Stimulated activated CD8-positive, alpha-beta memory T cell treated with anti-CD3 and anti-CD28 coated beads, Interleukin-4, amount 100 ng/mL, for 4 hours (primary cell): ENCODE data around the gene SMPD1.
A peak's percentile ranks its signal among the peaks of the same experiment; 100 is the strongest.
"Not testable (repeated sequence)": the region's sequence is repeated elsewhere in the genome, so short reads cannot be mapped to it uniquely, and the experiment has no call there.

Experiments
- DNase-seq, 2 donors: peaks; one replicate each; pipeline ENCODE4 v3.0.0-alpha.2; 2020; ENCODE audit warnings: low read depth in 2 of 2, low spot score in 1 of 2

Gene SMPD1

DNA sequence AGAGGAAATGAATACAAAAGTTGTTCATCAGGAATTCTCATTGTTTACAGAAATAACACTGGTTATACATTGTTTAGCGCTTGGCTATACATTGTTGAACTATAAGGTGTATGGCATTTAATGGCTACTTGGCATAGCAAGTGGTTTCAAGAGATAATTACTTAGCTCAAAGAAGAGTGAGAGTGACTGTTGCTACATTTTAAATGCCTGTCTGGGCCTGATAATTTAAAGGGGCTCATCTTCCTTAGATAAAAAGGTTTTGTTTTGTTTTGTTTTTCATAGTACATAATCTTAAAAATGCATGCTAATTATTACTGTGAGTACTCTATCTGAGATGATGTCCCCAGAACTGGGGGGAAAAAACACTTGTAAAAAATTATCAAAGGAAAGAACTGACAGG lies 1.5 kb upstream of the SMPD1 start:
- no peak for DNase-seq

DNA sequence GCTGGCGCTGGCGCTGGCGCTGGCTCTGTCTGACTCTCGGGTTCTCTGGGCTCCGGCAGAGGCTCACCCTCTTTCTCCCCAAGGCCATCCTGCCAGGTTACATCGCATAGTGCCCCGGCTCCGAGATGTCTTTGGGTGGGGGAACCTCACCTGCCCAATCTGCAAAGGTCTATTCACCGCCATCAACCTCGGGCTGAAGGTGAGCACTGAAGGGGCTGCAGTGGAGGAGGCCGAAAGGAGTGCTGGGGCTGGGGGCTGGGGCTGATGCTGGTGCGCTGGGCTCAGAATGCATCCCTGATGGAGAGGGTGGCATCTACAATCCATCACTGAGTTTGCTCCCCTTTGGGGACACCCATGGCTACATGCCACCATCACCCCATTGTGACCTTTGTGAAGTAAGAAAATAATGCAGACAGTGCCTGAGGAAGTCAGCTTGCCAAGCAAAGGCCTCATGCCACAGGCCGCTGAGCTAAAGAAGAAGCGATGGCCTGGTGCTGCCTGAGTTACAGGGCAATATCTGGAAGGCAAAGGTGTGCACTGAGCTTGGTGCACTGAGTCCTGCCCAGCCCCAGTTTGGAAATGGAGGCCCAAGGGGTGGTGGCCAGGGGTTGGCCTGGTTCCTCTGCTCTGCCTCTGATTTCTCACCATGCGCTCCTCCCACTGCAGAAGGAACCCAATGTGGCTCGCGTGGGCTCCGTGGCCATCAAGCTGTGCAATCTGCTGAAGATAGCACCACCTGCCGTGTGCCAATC lies 620 bp downstream of the SMPD1 start:
- DNase-seq, result no peak

DNA sequence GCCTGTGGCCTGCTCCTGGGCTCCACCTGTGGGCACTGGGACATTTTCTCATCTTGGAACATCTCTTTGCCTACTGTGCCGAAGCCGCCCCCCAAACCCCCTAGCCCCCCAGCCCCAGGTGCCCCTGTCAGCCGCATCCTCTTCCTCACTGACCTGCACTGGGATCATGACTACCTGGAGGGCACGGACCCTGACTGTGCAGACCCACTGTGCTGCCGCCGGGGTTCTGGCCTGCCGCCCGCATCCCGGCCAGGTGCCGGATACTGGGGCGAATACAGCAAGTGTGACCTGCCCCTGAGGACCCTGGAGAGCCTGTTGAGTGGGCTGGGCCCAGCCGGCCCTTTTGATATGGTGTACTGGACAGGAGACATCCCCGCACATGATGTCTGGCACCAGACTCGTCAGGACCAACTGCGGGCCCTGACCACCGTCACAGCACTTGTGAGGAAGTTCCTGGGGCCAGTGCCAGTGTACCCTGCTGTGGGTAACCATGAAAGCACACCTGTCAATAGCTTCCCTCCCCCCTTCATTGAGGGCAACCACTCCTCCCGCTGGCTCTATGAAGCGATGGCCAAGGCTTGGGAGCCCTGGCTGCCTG lies 1.4 kb downstream of the SMPD1 start:
- DNase-seq, result no peak

DNA sequence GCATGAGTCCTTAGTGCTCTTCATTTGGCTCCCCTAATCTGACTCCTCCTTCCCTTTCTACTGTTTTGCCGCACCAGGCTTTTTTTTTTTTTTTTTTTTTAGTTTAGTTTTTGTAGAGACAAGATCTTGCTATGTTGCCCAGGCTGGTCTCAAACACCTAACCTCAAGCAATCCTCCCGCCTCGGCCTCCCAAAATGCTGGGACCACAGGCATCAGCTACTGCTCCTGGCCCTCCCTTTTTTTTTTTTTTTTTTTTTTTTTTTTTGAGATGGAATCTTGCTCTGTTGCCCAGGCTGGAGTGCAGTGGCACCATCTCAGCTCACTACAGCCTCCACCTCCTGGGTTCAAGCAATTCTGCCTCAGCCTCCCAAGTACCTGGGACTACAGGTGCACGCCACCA lies 2.0 kb downstream of the SMPD1 start:
- DNase-seq, result not testable (repeated sequence)

DNA sequence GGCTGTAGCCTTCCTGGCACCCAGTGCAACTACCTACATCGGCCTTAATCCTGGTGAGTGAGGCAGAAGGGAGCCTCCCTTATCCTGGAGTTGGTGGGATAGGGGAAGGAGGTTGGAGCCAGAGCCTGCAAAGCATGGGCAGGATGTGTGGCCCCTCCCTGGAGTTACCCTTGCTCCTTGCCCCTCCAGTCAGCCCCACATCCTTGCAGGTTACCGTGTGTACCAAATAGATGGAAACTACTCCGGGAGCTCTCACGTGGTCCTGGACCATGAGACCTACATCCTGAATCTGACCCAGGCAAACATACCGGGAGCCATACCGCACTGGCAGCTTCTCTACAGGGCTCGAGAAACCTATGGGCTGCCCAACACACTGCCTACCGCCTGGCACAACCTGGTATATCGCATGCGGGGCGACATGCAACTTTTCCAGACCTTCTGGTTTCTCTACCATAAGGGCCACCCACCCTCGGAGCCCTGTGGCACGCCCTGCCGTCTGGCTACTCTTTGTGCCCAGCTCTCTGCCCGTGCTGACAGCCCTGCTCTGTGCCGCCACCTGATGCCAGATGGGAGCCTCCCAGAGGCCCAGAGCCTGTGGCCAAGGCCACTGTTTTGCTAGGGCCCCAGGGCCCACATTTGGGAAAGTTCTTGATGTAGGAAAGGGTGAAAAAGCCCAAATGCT lies 3.9 kb downstream of the SMPD1 start:
- DNase-seq, result no peak

DNA sequence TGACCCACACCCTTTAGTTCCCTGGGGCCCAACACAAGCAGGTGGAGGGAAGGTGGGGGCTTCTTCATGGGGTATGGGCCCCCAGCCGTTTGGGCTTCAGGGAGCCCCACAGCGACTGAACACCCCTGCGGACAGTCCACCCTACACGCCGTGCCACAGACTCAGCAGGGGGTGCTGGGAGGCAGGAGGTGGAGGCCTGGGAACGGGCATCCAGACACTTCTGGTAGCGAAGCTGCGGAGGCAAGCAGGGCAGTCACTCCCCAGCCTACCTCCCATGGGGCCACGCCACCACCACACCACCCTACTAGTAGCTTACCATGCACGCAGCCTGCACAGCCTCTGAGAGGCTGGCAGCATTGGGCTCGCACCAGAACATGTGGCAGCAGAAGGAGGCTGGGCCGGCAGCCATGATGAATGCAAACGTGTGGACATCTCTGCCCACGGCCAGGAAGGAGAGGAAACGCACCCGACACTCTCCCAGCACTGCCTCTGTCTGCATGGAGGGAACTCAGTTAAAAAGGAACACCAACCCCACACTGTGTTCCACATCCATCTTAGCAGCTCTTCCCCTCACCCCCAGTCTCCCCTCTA lies 5.3 kb downstream of the SMPD1 start:
- no peak for DNase-seq

DNA sequence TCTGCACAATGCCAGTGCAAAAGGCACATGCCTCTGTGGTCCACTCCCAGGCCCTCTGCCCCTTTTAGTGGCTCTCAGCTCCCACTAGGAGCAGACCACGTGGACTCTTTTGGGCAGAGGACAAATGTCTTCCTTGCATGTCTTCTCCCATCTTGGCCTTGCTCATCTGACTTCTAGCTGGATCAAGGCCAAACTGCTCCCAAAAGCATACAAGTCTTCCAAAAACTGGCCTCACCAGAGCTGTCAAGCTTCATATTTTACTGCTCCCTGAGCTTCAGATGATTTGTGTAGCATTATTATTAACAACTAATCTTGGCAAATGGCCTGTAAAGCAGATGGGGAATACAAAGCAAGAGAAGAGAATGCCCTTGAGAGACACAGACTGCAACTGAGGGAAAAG lies 6.9 kb downstream of the SMPD1 start:
- DNase-seq, result no peak

DNA sequence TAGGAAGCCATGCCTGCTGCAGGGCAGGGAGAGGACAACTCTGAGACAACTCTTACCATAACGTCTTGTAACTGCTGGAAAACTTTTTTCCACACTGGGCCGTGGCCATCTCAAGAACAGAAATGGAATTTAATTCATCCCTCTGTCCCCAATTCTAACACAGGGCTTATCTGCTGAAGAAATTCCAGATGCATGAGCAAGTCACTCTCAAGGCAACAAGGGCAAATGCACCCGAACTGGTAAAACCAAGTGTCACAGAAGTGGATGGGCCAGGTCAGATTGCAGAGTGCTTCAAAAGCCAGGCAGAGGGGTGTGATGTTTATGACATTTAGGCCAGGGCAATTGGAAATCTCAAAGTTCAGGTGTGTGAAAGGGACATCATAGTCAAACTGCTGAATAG lies 7.4 kb downstream of the SMPD1 start:
- DNase-seq, result no peak

DNA sequence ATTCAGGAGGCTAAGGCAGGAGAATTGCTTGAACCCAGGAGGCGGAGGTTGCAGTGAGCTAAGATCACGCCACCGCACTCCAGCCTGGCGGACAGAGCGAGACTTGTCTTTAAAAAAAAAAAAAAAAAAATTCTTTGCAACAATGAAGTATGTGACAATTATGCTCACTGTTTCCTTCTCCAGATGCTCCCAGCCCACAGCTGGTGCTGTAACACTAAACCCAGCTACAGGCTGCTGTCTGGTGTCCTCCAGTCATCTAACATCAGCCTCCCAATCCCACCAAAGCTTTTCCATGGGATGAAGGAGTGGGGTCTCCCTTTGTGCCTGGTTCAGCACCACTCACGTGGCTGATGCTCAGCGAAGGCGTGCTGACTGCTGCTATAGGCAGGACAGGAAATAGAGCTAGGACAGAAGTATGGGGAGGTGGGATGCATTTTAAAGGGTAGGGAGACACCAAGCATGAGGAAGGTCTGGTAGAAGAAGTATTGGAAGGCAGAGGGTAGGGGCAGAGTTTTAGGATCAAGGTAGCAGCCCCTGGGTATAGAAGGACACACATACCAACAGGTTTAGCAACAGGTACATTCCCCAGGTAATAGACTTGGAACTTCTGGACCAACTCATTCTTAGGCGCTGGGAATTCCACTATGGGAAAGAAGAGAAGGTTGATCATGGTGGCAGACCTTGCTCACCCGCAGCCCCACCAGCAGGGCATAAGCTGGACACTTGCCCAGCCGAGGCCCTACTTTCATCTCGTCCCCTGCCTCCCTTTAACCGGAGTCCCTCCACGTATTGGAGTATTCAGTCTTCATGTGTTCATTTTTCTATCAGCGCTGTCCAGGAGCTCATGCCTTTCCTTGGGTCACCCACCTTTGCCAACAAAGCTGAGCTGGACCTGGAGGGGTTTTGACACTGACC lies 10.4 kb downstream of the SMPD1 start:
- DNase-seq, result no peak

DNA sequence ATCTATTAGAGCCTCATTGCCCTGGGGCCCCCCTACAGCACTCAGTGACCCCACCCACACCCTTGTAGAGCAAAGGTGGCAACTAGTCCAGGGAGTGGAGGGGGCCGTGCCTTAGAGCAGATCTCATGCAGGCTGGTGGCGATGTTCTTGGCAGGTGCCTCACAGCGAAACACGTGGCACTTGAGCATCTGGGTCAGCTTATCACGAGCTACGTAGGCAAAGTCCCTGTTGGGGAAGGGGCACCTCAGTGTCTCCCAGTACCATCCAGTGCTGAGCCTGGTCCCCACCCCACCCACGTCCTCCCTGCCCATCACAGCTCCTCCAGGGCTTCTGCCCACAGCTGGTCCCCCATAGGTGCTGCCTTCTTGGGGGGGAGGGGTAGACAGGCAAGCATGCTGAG lies 11.2 kb downstream of the SMPD1 start:
- DNase-seq, result no peak

DNA sequence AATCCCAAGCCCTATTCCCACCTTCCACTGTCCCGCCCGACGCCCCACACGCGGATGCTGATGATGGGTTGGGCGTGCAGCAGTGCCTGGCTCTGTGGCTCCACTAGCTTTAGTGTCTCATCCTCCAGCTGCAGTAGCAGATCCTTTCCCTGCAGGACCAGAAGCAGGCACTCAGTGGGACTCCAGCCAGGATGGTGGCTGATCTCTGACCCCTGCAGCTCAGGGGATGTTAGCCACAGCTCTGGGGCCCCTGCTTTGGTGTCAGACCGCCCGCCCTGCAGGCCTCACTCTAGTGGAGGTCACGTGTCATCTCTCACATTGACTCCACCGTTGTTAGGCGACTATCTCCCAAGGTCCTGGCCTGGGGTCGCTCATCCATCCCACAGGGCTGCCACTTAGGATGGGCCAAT lies 11.8 kb downstream of the SMPD1 start:
- no peak for DNase-seq

DNA sequence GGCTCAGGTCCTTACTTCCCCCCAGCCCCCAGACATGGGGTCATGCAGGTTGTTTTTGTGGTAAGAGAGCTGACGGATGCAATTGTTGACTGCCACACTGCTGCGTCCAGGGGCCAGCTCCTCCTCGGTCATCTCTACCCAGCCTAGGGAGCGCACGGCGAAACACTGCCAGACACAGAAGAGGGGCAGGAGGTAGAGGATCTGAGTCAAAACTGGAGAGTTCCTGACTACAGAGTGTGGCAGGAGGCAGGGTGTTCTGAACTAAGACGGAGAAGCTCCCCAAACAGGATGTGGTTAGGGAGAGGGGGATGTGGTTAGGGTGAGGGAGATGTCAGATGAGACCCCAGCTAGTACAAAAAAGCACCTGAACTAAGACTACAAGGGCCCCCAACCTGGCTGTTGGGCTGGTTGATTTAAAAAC lies 12.3 kb downstream of the SMPD1 start:
- DNase-seq, result peak; percentile 23 to 47

DNA sequence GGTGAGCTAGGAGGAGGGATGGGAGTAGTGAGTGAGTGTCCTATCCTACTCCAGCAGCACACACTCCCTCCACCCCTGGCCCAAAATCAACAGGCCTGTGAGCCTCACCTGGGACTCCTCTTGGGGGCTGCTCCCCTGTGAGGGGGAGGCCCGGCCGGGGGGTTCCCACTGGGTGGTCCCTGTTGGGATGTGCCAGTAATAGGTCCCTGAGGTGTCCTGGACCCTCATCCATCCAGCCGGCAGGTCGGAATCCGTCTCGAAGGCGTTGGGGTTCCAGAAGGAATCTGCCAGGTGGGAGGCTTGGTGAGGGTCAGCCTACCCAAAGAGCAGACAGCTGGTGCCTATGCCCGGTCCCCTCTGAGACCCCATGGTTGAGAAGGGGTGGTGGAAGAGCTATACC lies 13.3 kb downstream of the SMPD1 start:
- DNase-seq, result no peak

DNA sequence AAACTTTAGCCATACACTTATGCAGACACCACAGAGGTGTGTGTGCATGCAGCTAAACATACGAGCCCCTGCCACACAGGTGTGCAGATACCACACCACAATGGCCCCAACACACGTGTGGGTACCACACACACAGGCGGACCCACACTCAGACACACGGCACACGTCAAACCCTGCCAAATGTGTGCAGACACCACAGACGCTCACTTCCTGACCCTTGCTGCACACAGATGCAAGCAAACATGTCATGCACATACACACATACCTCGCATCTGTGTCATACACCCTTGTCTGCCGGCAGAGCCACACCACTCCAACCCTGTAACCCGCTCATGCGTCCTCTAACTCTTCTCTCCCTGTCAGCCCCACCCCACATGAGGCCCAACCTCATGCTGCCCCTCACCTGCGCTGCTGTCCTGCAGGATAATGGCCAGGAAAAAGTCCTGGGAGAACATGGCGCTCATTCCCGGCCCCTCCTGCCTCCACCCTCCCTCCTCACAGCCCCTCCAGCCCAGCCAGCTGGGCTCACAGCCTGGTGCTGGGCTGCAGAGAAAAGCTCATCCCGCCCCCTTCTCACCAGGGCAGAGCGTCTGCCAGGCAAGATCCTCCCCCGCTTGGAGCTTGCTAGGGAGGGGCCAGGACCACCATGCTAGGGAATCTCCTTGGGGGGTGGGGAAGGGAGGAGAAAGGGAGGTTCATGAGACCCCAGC lies 14.2 kb downstream of the SMPD1 start:
- DNase-seq, result no peak

DNA sequence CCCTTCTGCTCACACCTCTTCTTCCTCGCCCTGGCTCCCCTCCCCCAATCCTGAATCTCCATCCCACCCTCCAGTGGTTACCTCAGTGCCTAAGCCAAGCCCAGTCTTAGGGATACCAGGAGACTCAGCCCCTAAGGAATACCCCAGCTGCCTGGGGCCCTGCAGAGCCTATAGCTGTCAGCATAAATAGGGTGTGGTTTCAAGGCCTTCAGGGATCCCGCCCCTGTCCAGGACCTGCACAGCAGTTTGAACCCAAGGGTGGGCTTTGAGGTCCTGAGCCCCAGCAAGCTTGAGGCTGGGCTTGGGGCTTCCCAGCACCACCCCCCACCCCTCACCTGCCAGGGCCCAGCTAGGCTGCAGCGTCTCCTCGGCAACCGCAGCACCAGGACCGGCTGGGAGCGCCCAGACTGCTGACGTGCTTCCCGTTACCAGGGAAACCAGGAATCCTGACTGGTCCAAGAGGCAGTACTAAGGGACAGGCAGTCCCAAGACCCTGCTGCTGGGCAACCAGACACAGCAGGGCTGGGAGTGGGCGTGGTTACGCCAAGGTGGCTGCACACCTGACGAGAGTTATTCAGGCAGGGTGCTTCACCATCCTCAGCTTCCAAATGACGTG lies 14.9 kb downstream of the SMPD1 start:
- no peak for DNase-seq

DNA sequence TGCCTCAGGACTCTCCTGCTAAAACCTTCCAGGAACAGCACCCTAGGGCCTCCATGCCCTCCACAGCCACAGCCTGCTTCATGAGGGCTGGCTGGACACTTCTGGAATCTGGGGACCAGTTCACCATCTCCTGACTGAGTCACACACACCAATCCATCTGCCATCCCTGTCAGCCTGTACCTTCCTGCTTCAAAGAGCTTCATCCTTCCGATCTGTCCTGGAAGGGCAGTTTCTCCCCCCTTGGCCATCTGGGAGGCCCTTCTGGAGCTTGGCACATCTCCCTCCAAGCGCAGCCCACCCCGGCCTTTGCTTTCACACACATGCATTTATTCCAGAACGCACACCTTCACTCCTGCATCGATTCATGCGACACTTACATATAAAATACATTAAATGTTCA lies 15.6 kb downstream of the SMPD1 start:
- DNase-seq, result no peak

DNA sequence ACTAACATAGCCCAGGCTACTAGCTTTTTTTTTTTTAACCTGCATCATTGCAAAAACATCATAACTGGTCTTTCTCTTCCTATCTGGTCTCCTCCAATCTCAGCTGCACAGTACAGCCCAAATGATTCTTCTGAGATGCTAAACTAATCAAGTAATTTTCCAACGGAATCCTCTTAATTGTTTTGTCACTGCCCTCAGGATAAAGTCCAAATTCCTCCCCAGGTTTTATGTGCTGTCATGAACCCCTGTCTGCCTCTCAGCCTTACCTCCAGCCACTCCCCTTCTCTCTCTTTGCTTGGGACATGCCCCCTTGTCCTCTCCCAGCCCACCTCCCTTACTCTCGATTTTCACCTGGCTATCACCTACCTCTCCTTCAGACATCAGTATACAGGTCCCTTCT lies 16.1 kb downstream of the SMPD1 start:
- DNase-seq, result no peak

DNA sequence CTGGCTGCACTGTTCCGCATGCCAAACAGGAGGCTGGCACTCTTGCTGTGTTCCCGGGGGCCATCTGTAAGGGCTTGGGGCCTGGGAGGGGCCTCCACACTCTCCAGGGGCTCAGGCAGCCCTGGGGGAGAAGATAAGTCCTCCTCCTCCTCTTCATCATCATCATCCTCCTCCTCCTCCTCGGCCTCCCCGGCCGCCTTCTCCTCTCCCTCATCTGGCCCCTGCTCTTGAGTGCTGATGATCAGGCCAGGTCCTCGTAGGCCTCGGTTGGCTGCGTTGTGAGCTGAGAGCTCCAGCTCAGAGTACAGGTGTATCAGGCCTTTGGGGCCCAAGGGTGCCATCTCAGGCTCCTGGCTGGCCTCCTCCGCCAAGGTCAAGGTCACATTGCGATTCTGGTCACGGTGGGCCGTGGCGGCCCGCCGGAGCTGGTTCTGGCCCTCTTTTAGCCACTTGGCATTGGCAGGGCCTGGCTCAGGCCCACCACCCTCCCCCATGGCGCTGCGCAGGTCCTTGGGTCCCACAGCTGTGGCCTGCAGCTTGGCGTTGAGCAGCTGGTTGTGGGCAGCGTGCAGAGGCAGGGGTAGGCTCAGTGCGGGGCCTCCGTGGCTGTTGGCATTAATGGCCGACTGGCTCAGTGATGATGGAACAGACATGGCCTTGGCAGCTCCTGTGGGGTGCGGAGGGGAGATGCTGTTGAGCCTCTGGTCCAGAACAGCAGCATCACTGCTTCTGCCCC lies 20.6 kb downstream of the SMPD1 start:
- DNase-seq, result no peak

DNA sequence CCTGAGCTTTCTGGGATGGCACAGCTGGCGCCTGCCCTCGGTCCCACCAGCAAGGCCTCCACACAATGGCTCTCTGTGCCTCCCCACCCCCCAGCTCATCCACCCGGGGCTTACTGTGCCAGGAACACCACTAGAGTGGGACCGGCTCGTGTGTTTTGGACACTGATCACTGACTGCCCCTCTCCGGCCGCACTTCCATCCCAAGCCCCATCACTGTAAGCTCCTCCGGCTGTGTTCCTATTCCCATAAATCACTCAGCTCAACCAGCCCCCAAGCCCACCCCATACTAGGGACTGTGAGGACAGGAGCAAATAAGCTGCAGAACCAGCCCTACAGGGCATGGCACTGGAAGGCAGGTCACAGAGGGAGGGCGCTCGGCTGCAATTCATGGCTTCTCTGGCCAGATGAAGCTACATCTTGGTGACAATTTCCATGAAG lies 21.3 kb downstream of the SMPD1 start:
- DNase-seq, result no peak
